Measurements from ENCODE around the gene FRS3.
"Not testable (repeated sequence)": the region's sequence is repeated elsewhere in the genome, so short reads cannot be mapped to it uniquely, and the experiment has no call there.

Gene FRS3

DNA sequence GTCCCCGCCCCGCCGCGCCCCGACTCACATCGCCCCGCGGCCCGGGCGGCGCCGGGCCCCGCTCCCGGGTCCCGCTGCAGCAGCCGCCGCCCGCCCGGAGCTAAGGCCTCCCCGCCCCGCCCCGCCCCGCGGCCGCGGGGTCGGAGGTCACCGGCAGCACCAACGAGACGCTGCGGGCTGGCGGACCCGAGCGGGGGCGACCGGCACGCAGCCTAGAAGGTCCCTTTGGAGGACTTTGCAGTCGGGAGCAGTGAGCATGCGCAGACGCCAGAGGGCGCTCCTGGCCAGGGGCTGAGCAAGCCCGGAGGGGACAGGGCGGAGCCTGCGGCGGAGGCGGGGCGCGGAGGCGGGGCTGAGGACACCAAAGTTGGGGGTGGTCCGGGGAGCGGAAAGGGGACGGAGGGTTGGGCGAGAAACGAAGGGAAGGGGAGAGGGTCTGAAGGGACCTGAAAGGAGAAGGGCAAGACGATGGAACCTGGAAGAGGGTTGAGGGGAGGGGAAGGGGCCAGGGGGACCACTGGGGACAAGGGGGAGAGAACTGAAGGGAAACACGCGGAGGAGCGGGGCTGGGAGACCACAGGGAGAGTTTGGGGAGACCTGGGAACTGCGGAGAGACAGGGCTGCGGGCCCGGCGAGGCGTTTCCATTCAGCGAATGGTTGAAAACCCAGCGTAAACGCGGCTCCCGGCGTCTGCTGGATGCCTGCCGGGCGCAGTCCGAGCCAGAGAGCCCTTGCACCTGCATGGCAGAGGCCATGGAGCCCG is at the start of gene FRS3:
FRS3 (minus strand) TSS at position 113 of the 763 bp plus-strand sequence. CDS start 2,913 bp downstream, outside the sequence.
- DNase-seq (ENCODE audit: insufficient read length, low spot score), result peak; percentile 100
- FAIRE-seq, result peak; percentile 89

DNA sequence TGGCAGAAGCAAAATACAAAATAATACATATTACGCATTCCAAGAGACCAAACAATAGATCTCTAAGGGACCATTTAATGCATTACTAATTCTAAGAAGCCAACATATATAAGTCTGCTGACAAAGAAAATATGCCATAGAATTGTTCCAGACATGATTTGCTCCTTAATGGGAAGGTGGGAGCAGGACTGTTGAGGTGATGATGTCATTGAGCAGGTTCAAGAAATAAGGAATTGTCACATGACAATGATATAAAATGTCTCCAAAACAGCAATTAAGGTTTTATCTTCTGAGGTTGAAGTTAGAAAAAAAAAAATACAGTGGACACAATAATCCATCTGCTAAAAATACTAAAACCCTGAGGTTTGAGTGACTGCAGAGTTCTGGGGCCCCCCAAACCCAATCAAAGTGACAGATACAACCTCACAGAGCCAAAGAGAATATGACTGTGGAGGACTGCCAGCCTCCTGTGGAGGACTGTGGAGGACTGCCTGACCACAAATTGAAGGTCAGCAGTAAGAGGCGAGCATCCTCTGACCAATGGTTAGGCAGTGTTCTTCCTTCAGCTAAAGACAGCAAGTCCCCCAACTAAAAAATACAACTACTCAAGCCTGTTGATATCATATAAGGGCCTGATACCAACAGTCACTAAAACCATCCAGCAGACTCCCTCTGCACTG is 46.8 kb upstream of the FRS3 start:
- no peak for FAIRE-seq
- DNase-seq (ENCODE audit: insufficient read length, low spot score), result no peak

- no peak for DNase-seq (ENCODE audit: insufficient read length, low spot score)
Measured at GRCh38 chr6:41824571-41825569, 45.2 kb upstream of the FRS3 start.

DNA sequence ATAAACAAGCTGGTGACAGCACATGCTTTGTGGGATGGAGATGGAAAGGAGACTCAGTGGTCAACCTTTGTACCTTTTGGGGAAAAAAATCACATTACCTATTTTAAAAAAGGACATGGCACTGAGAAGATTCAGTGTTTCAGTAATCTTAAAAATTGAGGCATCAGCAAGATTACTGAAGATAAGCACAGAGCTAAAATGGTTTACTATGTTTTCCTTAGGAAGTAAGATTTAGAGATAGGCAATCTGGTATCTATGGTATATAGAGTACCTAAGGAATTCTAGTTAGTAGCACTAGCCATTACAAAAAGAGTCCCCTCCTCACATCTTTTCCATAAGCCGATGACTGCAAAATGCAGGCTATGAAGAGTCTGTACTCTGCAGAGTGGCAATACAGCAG is 43.5 kb upstream of the FRS3 start:
- FAIRE-seq, result no peak
- no peak for DNase-seq (ENCODE audit: insufficient read length, low spot score)

More at GRCh38 chr6:41824571-41825569, 45.2 kb upstream of the FRS3 start:
- FAIRE-seq, result peak; percentile 8

DNA sequence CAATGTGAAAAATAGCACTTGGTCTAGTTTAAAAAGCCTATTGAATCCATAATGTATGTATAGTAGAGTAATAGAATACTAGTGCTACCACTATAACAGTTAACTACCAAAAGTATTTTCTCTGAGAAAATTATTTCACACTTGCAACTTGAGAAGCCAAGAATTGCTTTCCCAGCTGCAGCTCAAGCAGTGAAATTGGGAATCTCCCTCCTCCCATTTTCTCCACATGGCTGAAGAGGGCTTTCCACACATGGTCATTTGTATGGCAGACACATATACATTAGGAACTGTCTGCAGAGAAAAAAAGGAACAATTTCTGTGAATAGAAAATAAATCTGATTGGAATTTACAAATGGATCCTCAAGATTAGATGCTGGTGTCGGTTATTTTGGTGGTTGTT is 42.3 kb upstream of the FRS3 start:
- DNase-seq (ENCODE audit: insufficient read length, low spot score) (no peak), FAIRE-seq (no peak)

DNA sequence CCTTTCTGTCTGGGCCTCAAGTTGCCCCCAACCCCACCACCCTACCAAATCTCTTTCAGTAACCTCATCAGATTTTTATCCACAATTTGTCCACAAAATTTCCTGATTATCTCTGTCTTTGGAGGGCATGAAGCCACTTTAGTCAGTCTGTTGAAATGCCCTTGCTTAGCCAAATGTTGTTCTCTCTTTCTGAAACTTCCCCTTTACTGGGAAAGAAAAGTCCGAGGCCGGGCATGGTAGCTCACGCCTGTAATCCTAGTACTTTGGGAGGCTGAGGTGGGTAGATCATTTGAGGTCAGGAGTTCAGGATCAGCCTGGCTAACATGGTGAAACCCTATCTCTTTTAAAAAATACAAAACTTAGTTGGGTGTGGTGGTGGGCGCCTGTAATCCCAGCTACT is 41.6 kb upstream of the FRS3 start:
- FAIRE-seq, result no peak
- DNase-seq (ENCODE audit: insufficient read length, low spot score), result no peak

GRCh38 chr6:41818271-41819054 is 38.8 kb upstream of the FRS3 start:
- no peak for DNase-seq (ENCODE audit: insufficient read length, low spot score)

GRCh38 chr6:41815587-41815986 is 35.9 kb upstream of the FRS3 start:
- no peak for FAIRE-seq

More at GRCh38 chr6:41818271-41819054, 38.8 kb upstream of the FRS3 start:
- FAIRE-seq, result no peak

DNA sequence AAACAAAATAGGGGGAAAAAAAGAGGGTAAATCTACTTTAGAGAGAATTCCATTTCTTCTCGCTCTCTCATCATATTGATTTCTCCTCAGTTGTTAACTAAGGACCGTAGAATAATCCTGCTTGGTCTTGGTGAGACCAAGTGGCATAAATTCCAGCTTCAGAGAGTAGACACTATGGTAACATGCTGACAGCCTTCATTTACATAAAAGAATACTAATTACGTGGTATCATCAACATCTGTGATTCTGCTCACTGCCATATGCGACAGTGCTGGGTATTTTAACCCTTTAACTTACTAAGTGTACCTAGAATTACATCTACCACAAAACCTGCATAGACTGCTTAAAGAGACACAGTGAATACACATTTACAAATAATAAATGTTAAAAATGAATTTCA is 34.9 kb upstream of the FRS3 start:
- FAIRE-seq (no peak), DNase-seq (ENCODE audit: insufficient read length, low spot score) (no peak)

More at GRCh38 chr6:41815587-41815986, 35.9 kb upstream of the FRS3 start:
- no peak for DNase-seq (ENCODE audit: insufficient read length, low spot score)

DNA sequence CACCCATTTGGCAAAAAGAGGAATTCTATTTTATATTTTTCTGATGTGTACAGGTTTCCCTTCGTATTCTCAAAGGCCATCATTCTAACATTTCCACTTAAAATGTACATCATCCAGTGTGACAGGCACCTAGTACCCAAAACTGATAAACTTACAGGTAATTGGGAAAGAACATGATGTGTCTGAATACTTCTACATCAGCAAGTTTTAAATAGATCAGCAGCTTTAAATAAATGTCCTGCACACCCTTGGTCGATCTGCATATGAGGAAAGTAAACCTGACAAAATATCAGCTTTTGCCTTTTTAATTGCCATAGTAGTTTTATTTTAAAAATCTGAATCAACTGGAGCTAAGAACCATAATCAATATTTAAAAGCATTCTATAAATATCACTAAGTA is 34.3 kb upstream of the FRS3 start:
- DNase-seq (ENCODE audit: insufficient read length, low spot score), result no peak
- FAIRE-seq, result no peak

DNA sequence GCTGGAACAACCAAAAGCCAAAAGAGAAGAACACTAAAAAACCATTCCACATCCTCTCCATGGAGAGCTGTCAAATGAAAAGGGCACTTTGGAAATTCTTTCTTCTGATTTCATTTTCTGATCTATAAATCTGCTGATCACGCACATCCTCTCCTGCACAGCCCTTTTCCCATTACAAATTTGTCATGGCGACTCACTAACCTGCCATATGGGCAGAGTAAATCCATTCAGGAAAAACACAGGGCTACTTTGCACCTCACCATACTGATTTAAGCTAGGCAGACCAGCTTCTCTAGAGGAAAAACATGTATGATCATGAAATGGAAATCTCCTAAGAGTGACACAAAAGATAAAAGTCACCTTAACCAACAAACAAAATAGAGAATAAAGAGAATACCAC is 33.8 kb upstream of the FRS3 start:
- FAIRE-seq, result no peak
- no peak for DNase-seq (ENCODE audit: insufficient read length, low spot score)

DNA sequence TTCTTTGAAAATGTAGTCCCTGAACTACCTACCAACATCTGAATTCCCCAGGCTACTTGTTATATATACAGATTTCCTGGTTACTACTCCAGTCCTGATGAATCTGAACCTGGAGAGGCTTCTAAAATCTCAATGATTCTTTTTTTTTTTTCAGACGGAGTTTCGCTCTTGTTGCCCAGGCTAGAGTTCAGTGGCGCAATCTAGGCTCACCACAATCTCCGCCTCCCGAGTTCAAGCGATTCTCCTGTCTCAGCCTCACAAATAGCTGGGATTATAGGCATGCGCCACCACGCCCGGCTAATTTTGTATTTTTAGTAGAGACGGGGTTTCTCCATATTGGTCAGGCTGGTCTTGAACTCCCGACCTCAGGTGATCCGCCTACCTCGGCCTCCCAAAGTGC is 32.2 kb upstream of the FRS3 start:
- not testable (repeated sequence) for DNase-seq (ENCODE audit: insufficient read length, low spot score); FAIRE-seq

DNA sequence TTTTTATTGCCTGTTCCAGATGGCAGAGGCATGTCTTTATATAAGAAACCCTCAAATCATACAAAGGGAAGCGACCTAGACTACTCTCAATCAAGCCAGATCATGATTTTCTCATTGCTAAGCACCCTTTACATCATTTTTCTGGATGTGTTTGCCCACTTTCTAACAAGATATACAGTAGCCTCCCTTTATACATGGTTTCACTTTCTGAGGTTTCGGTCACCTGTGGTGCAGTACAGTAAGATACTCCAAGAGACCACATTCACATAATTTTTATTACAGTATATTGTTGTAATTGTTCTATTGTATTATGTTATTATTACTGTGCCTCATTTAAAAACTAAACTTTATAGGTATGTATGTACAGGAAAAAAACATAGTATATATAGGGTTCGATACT is 31.4 kb upstream of the FRS3 start:
- DNase-seq (ENCODE audit: insufficient read length, low spot score), result no peak

DNA sequence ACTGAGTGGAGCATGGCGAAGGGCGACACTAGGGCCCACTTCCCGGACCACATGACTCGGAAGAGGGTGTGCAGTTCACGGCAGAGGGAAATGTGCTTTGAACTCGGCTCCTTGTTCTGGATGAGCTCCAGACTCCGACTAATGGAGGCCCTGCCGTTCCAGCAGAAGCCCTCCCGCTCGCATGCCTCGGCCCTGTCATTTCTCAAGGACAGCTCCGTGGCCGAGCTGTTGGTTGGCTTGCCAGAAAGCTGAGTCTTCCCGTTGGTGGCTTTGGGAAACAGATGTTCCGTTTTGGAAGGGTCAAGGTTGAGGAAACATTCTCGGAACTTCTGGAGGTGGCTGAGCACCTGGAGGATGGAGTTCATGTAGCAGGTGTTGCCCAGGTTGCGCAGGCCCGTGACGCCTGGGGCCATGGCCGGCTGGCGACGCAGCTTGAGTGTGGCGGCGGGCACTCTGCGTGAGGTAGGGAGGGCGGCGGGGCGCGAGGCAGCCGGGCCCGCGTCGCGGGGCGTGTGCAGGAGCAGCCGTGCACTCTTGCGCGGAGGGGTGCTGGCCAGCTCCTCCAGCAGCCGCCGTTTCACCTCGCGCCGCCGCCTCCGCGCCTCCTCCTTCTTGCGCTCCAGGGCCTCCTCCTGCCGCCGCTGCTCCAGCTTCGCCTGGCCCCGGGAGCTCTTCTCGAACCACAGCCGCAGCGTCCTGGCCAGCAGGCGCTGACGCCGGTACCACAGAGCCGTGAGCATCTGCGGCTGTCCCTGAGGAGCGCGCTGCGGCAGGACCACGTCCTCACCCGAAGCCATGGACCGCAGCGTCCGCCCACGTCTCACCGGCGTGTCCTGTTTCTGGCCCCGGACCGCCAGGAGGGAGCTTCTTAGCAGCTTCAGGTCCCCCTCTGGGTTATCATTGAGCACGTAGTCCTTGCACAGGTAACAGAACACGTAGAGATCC is 26.4 kb upstream of the FRS3 start:
- DNase-seq (ENCODE audit: insufficient read length, low spot score), result no peak
- FAIRE-seq, result no peak

More for the DNA sequence above, 31.4 kb upstream of the FRS3 start:
- no peak for FAIRE-seq

GRCh38 chr6:41801380-41801779 is 21.7 kb upstream of the FRS3 start:
- FAIRE-seq, result no peak

DNA sequence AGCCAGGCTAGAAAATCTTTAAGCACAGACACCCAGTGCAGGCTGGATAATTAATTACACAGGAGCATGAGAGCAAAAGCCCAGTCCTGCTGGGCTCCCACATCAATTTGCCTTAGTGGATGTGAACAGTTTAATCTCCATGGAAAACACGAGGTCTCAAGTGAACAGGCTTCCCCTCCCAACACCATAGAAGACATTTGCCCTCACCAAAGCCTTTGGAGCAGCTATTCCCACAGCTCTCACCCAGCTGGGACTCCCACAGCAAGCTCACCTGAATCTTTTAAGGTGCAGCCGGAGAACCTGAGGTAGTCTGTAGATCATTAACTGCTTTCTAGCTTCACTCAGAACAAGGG is 19.8 kb upstream of the FRS3 start:
- FAIRE-seq, result no peak
- no peak for DNase-seq (ENCODE audit: insufficient read length, low spot score)

More at GRCh38 chr6:41801380-41801779, 21.7 kb upstream of the FRS3 start:
- no peak for DNase-seq (ENCODE audit: insufficient read length, low spot score)

DNA sequence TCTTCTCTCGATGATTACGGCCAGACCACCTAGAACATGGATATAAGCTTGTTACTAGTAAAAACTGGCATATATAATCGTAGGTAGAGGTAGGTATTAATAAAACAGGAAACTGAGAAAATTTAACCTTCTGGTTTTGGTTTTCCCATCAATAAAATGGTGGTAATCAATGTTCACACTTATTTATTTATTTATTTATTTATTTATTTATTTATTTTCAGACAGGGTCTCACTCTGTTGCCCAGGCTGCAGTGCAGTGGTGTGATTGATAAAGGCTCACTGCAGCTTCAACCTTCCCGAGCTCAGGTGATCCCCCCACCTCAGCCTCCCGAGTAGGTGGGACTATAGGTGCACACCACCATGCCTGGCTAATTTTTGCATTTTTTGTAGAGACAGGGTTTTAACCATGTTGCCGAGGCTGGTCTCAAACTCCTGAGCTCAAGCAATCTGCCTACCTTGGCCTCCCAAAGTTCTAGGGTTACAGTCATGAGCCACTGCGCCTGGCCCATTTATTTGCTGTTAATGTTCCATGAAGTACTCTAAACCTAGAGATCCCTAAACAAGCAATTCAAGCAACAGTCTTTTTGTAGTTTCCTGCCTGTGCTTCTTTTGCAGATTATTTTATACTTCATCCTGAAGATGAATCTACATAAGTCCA is 19.3 kb upstream of the FRS3 start:
- FAIRE-seq (no peak), DNase-seq (ENCODE audit: insufficient read length, low spot score) (no peak)

GRCh38 chr6:41796474-41796873 is 16.8 kb upstream of the FRS3 start:
- DNase-seq (ENCODE audit: insufficient read length, low spot score), result no peak
- FAIRE-seq, result no peak

GRCh38 chr6:41791984-41792383 is 12.3 kb upstream of the FRS3 start:
- DNase-seq (ENCODE audit: insufficient read length, low spot score), result no peak
- no peak for FAIRE-seq

Data from GM19239 (cell line).